OCI-LY7 (cell line): Measurements from ENCODE around the gene CELF4. TPM values are rescaled to one million over a fixed set of nuclear protein-coding genes. Genes with fewer than 3 reads are reported as not detected.

ENCODE experiments used
- BruUV-seq: library from RNA; stranded (reverse); fragments of 400-500 nt; replicated peaks from 2 replicates; lab custom pipeline; 2021; lab: Mats Ljungman, UMichigan
- CTCF ChIA-PET: fragments of 300-600 bp; sonication (Branson Sonifier 250); formaldehyde crosslinking; loops from one replicate; lab custom pipeline; 2022; ENCODE audit warnings: antibody characterized with exemption; ENCODE audit not compliant: unreplicated experiment; lab: Charles Lee
- POLR2A ChIA-PET: fragments of 300-600 bp; sonication (Branson Sonifier 250); formaldehyde crosslinking; loops from one replicate; lab custom pipeline; 2022; ENCODE audit warnings: antibody characterized with exemption; lab: Charles Lee
- DNase-seq: peaks from one replicate; pipeline ENCODE4 v3.0.0-alpha.2; 2015; ENCODE audit warnings: low spot score
- H2AFZ ChIP-seq: fragments of 200-600 bp; sonication (generic), shearing (Covaris generic); 2 replicates; pipeline ENCODE4 v1.6.1; 2014; ENCODE audit warnings: mild to moderate bottlenecking, antibody characterized with exemption, low read length, moderate library complexity
- H3K27ac ChIP-seq: fragments of 200-600 bp; sonication (generic); 2 replicates; pipeline ENCODE4 v1.5.1; 2014; ENCODE audit warnings: mixed run types, low read depth, mild to moderate bottlenecking, moderate library complexity, low read length, inconsistent platforms; ENCODE audit not compliant: poor library complexity, severe bottlenecking
- H3K36me3 ChIP-seq: fragments of 200-600 bp; sonication (generic); 2 replicates; pipeline ENCODE4 v1.6.1; 2014; ENCODE audit warnings: mild to moderate bottlenecking, antibody characterized with exemption, low read length, moderate library complexity, mixed read lengths; ENCODE audit not compliant: insufficient read depth
- H3K4me1 ChIP-seq: fragments of 200-600 bp; sonication (generic); 2 replicates; pipeline ENCODE4 v1.5.1; 2014; ENCODE audit warnings: mild to moderate bottlenecking, low read length; ENCODE audit not compliant: insufficient read depth, poor library complexity, severe bottlenecking
- H3K4me2 ChIP-seq: fragments of 200-600 bp; sonication (generic); 2 replicates; pipeline ENCODE4 v1.6.1; 2014; ENCODE audit warnings: mild to moderate bottlenecking, low read length
- H3K4me3 ChIP-seq: fragments of 200-600 bp; sonication (generic); 2 replicates; pipeline ENCODE4 v1.5.1; 2014; ENCODE audit warnings: mild to moderate bottlenecking, low read depth, low read length; ENCODE audit not compliant: poor library complexity, severe bottlenecking
- H3K79me2 ChIP-seq: fragments of 200-600 bp; sonication (generic); 2 replicates; pipeline ENCODE4 v1.6.1; 2016; ENCODE audit warnings: low read depth, mild to moderate bottlenecking, low read length, moderate library complexity, mixed read lengths; ENCODE audit not compliant: insufficient read depth
- H3K9me2 ChIP-seq: fragments of 200-600 bp; sonication (generic); 2 replicates; pipeline ENCODE4 v1.6.1; 2016; ENCODE audit warnings: mild to moderate bottlenecking, low read length, mixed read lengths; ENCODE audit not compliant: insufficient read depth
- H3K9me3 ChIP-seq: fragments of 200-600 bp; sonication (generic); 2 replicates; pipeline ENCODE4 v1.6.1; 2014; ENCODE audit warnings: mild to moderate bottlenecking, mixed run types, low read length, mixed read lengths
- H4K20me1 ChIP-seq: fragments of 200-600 bp; sonication (generic); 2 replicates; pipeline ENCODE4 v1.6.1; 2014; ENCODE audit warnings: mild to moderate bottlenecking, antibody characterized with exemption, low read length, moderate library complexity, mixed read lengths; ENCODE audit not compliant: insufficient read depth
- EZH2phosphoT487 ChIP-seq: fragments of 200-600 bp; sonication (generic); IDR thresholded peaks from 2 replicates; pipeline ENCODE4 v1.6.1; 2018; ENCODE audit warnings: low read depth, borderline replicate concordance, mild to moderate bottlenecking, mixed run types, antibody characterized with exemption, low read length, moderate library complexity, mixed read lengths
- intact Hi-C: fragments of 100-400 bp; cut with micrococcal nuclease; formaldehyde crosslinking; loops from one replicate; pipeline ENCODE4 v1.10.0; 2022; ENCODE audit not compliant: unreplicated experiment
- total RNA-seq, 2 experiments: library from RNA; depleted of rRNA in 1 of 2; stranded (reverse); fragments of >200 nt in 1 of 2; shearing (Covaris generic) in 1 of 2; gene quantifications; 2 replicates each; pipeline ENCODE4 v1.2.3, GENCODE V29; 2014 to 2022
- TF ChIP-seq, protein P1 (sequence below): fragments of 200-600 bp; sonication (generic); conservative IDR thresholded peaks from 2 replicates; pipeline ENCODE4 v1.5.1; 2014; ENCODE audit warnings: mild to moderate bottlenecking, antibody characterized with exemption, low read length, moderate library complexity, mixed read lengths

CELF4 gene
- total RNA-seq, 2 experiments from 2014 or later, result not detected

- no TSS peak for BruUV-seq
- no peak overlapping the region for H2AFZ ChIP-seq
- intact Hi-C loops, result no loop called here
- H3K36me3 ChIP-seq, result no peaks in the 10 kb centered on the region
- POLR2A ChIA-PET, result no interaction called here
- H3K27ac ChIP-seq, result no peak overlapping the region
- H3K9me3 ChIP-seq, result no peaks in the 10 kb centered on the region
- no peak for TF ChIP-seq EZH2phosphoT487
- TF ChIP-seq, protein P1, sequence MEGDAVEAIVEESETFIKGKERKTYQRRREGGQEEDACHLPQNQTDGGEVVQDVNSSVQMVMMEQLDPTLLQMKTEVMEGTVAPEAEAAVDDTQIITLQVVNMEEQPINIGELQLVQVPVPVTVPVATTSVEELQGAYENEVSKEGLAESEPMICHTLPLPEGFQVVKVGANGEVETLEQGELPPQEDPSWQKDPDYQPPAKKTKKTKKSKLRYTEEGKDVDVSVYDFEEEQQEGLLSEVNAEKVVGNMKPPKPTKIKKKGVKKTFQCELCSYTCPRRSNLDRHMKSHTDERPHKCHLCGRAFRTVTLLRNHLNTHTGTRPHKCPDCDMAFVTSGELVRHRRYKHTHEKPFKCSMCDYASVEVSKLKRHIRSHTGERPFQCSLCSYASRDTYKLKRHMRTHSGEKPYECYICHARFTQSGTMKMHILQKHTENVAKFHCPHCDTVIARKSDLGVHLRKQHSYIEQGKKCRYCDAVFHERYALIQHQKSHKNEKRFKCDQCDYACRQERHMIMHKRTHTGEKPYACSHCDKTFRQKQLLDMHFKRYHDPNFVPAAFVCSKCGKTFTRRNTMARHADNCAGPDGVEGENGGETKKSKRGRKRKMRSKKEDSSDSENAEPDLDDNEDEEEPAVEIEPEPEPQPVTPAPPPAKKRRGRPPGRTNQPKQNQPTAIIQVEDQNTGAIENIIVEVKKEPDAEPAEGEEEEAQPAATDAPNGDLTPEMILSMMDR, result no peak
- H3K4me1 ChIP-seq, result no peaks in the 10 kb centered on the region
- CTCF ChIA-PET, result no interaction called here
- H3K79me2 ChIP-seq, result no peaks in the 10 kb centered on the region
- DNase-seq, result no peak
- H3K4me2 ChIP-seq, result no peak overlapping the region
- H3K9me2 ChIP-seq, result no peaks in the 10 kb centered on the region
- no peak overlapping the region for H3K4me3 ChIP-seq
- H4K20me1 ChIP-seq, result no peaks in the 10 kb centered on the region
Measured at GRCh38 chr18:37302519-37302918, 263.1 kb downstream of the CELF4 start.

DNA sequence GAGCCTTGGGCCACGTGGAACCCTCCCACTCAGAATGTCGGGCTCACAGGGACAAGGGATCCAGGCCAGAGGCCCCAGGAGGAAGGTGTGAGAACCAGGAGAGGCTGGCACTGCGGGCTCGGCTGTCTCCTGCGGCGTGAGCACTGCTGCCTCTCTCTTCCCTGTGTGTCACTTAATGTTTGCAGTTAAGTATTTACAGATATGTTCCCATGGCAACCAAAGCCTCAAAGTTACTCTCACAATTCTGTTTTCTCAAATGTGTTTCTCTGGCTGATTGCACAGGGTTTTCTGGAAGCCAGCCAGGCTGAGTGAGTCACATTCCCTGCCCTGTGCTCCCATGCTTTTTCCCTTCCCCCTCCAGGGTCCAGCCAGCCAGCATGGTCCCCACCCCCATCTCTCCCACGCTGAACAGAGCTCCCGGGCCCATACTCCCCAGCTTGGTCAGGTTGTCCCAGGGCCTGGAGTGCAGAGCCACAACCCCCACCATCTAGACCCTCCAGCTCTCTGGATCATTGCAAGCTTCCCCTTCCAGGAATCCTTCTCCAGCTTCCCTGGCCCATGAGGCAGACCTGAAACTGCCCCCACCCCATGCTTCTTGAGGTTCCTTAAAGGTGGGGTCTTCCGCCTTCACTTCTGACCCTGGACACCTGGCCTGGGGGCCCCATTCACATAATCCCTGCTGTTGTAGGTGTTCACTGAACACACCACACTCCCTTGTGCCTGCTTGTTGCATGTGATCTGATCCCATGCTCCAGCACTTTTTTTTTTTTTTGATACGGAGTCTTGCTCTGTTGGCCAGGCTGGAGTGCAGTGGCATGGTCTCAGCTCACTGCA lies 265.9 kb downstream of the CELF4 start:
- intact Hi-C loops, result no loop called here
- no peaks in the 10 kb centered on the region for H3K36me3 ChIP-seq

More for the DNA sequence above, 265.9 kb downstream of the CELF4 start:
- no peak for TF ChIP-seq EZH2phosphoT487
- TF ChIP-seq, protein P1, result no peak
- no peaks in the 10 kb centered on the region for H3K4me1 ChIP-seq
- H2AFZ ChIP-seq, result no peak overlapping the region
- no peaks in the 10 kb centered on the region for H3K79me2 ChIP-seq
- no peaks in the 10 kb centered on the region for H3K9me2 ChIP-seq
- no TSS peak for BruUV-seq
- H3K27ac ChIP-seq, result no peak overlapping the region
- CTCF ChIA-PET, result no interaction called here
- H3K4me3 ChIP-seq, result no peak overlapping the region
- no peaks in the 10 kb centered on the region for H4K20me1 ChIP-seq
- H3K9me3 ChIP-seq, result no peaks in the 10 kb centered on the region
- no peak for DNase-seq
- POLR2A ChIA-PET, result interaction anchor here (0.6 kb wide), 1 partner anchor 1444 kb away, joined by 3 read pairs; no protein-coding TSS in a partner anchor
- H3K4me2 ChIP-seq, result no peak overlapping the region
